H1 (cell line): ENCODE results near the gene TBC1D3B. TPM values are rescaled to one million over a fixed set of nuclear protein-coding genes. Genes with fewer than 3 reads are reported as not detected.

ENCODE experiments used
- CTCF ChIA-PET: fragments of 300-600 bp; sonication (Branson Sonifier 250); formaldehyde crosslinking; loops from one replicate; lab custom pipeline; 2021; ENCODE audit not compliant: partially characterized antibody; lab: Charles Lee
- POLR2A ChIA-PET: fragments of 300-600 bp; sonication (Branson Sonifier 250); formaldehyde crosslinking; loops from one replicate; lab custom pipeline; 2021; ENCODE audit warnings: inconsistent platforms; ENCODE audit not compliant: partially characterized antibody; lab: Charles Lee
- DNase-seq, 2 experiments: peaks; one replicate each; pipeline versions ENCODE4 v3.0.0 to v3.0.0-alpha.2; 2010 to 2022; ENCODE audit warnings: low spot score in 2 of 2, low read depth in 1 of 2, mixed read lengths in 1 of 2
- FAIRE-seq: peaks from 2 replicates; lab custom pipeline; 2011; peaks lifted over from hg19 to GRCh38; lab: Jason Lieb, UNC
- H2AFZ ChIP-seq: 2 replicates; pipeline ENCODE4 v1.8.1; 2012; ENCODE audit warnings: low read length, inconsistent platforms
- H2AK5ac ChIP-seq: 2 replicates; pipeline ENCODE4 v1.6.1; 2013; ENCODE audit warnings: low read depth, low read length
- H2BK120ac ChIP-seq: replicated peaks from 2 replicates; pipeline ENCODE3; 2013; ENCODE audit warnings: low read depth, low read length, inconsistent platforms
- H2BK12ac ChIP-seq: 2 replicates; pipeline ENCODE4 v1.6.1; 2013; ENCODE audit warnings: low read depth, low read length
- H2BK15ac ChIP-seq: 2 replicates; pipeline ENCODE4 v1.6.1; 2013; ENCODE audit warnings: low read length
- H2BK20ac ChIP-seq: 2 replicates; pipeline ENCODE4 v1.6.1; 2013; ENCODE audit warnings: low read length
- H2BK5ac ChIP-seq: 2 replicates; pipeline ENCODE4 v1.6.1; 2013; ENCODE audit warnings: low read depth, low read length
- H3K14ac ChIP-seq: 2 replicates; pipeline ENCODE4 v1.6.1; 2013; ENCODE audit warnings: inconsistent platforms; ENCODE audit not compliant: insufficient read length
- H3K18ac ChIP-seq: 2 replicates; pipeline ENCODE4 v1.6.1; 2013; ENCODE audit warnings: low read length; ENCODE audit errors: extremely low read depth
- H3K23ac ChIP-seq: 2 replicates; pipeline ENCODE4 v1.6.1; 2013; ENCODE audit warnings: inconsistent platforms; ENCODE audit not compliant: insufficient read length
- H3K23me2 ChIP-seq: 2 replicates; pipeline ENCODE4 v1.6.1; 2013; ENCODE audit warnings: low read depth, low read length
- H3K27ac ChIP-seq: 2 replicates; pipeline ENCODE4 v1.6.1; 2011; ENCODE audit warnings: low read depth, low read length, inconsistent platforms
- H3K27me3 ChIP-seq, 4 experiments: replicated peaks in 1 of 4; 1 replicate in 1 of 4; 2 replicates in 3 of 4; pipeline versions ENCODE4 v1.6.1 to v1.8.1; 2011 to 2013; ENCODE audit warnings: low read length in 3 of 4, mild to moderate bottlenecking in 3 of 4, inconsistent platforms in 2 of 4, mixed read lengths in 2 of 4, moderate library complexity in 1 of 4; ENCODE audit not compliant: control insufficient read depth in 3 of 4, insufficient read depth in 3 of 4; ENCODE audit errors: extremely low read depth in 1 of 4
- H3K36me3 ChIP-seq, 4 experiments: 2 replicates each; pipeline versions ENCODE4 v1.6.1 to v1.8.1; 2011 to 2013; ENCODE audit warnings: mild to moderate bottlenecking in 4 of 4, low read length in 3 of 4, moderate library complexity in 2 of 4, control low read depth in 1 of 4, inconsistent platforms in 1 of 4; ENCODE audit not compliant: insufficient read depth in 4 of 4, control insufficient read depth in 2 of 4
- H3K4ac ChIP-seq: replicated peaks from 2 replicates; pipeline ENCODE3; 2013; ENCODE audit warnings: low read length, low read depth, mixed read lengths, inconsistent platforms; ENCODE audit not compliant: insufficient read length
- H3K4me1 ChIP-seq, 4 experiments: replicated peaks in 1 of 4; 1 replicate in 1 of 4; 2 replicates in 3 of 4; pipeline versions ENCODE4 v1.6.1 to v1.8.1; 2011 to 2013; ENCODE audit warnings: low read length in 3 of 4, inconsistent platforms in 2 of 4, mixed read lengths in 1 of 4; ENCODE audit not compliant: insufficient read depth in 4 of 4, control insufficient read depth in 3 of 4
- H3K4me2 ChIP-seq, 2 experiments: 2 replicates each; pipeline versions ENCODE4 v1.6.1 to v1.8.1; 2011 to 2013; ENCODE audit warnings: low read depth in 2 of 2, low read length in 2 of 2, control low read depth in 1 of 2, inconsistent platforms in 1 of 2, mild to moderate bottlenecking in 1 of 2; ENCODE audit not compliant: insufficient read depth in 1 of 2
- H3K4me3 ChIP-seq, 4 experiments: fragments of 200-600, 300-600 bp in 1 of 4; sonication (generic), shearing (Covaris generic), sonication (Bioruptor Twin) in 1 of 4; 2 replicates each; pipeline versions ENCODE4 v1.5.1 to v1.8.1; 2011 to 2016; ENCODE audit warnings: low read length in 4 of 4, low read depth in 3 of 4, control low read depth in 2 of 4, inconsistent platforms in 2 of 4, mild to moderate bottlenecking in 2 of 4, mixed read lengths in 1 of 4, moderate library complexity in 1 of 4; ENCODE audit not compliant: insufficient read depth in 2 of 4; ENCODE audit errors: extremely low read depth in 1 of 4
- H3K56ac ChIP-seq: replicated peaks from 2 replicates; pipeline ENCODE3; 2013; ENCODE audit warnings: low read depth, mild to moderate bottlenecking, mixed read lengths, low read length, inconsistent platforms; ENCODE audit not compliant: insufficient read length
- H3K79me1 ChIP-seq: 2 replicates; pipeline ENCODE4 v1.6.1; 2013; ENCODE audit warnings: low read depth, low read length, control low read depth
- H3K79me2 ChIP-seq, 2 experiments: 2 replicates each; pipeline versions ENCODE4 v1.6.1 to v1.8.1; 2012 to 2013; ENCODE audit warnings: low read length in 2 of 2, mild to moderate bottlenecking in 2 of 2, inconsistent platforms in 1 of 2; ENCODE audit not compliant: insufficient read depth in 2 of 2, control insufficient read depth in 1 of 2
- H3K9ac ChIP-seq, 4 experiments: replicated peaks in 1 of 4; 1 replicate in 1 of 4; 2 replicates in 3 of 4; pipeline versions ENCODE4 v1.6.1 to v1.8.1; 2011 to 2013; ENCODE audit warnings: low read depth in 3 of 4, low read length in 3 of 4, control low read depth in 2 of 4, mild to moderate bottlenecking in 2 of 4, moderate library complexity in 2 of 4, inconsistent platforms in 1 of 4; ENCODE audit errors: extremely low read depth in 1 of 4
- H3K9me3 ChIP-seq, 2 experiments: 2 replicates each; pipeline versions ENCODE4 v1.6.1 to v1.8.1; 2012 to 2013; ENCODE audit warnings: mild to moderate bottlenecking in 2 of 2, moderate library complexity in 2 of 2, control low read depth in 1 of 2, inconsistent platforms in 1 of 2, low read depth in 1 of 2, low read length in 1 of 2, mixed read lengths in 1 of 2; ENCODE audit not compliant: insufficient read depth in 2 of 2
- H4K20me1 ChIP-seq, 2 experiments: replicated peaks in 1 of 2; 2 replicates each; pipeline versions ENCODE3 to v1.8.1; 2011 to 2013; ENCODE audit warnings: inconsistent platforms in 2 of 2, low read length in 2 of 2, mild to moderate bottlenecking in 1 of 2; ENCODE audit not compliant: insufficient read depth in 2 of 2, control insufficient read depth in 1 of 2
- H4K5ac ChIP-seq: 2 replicates; pipeline ENCODE4 v1.6.1; 2013; ENCODE audit warnings: low read length, low read depth, mixed read lengths, inconsistent platforms; ENCODE audit not compliant: insufficient read length
- H4K8ac ChIP-seq: 2 replicates; pipeline ENCODE4 v1.8.0; 2013; ENCODE audit warnings: mild to moderate bottlenecking, moderate library complexity, low read length, inconsistent platforms; ENCODE audit not compliant: insufficient read depth; ENCODE audit errors: extremely low read depth
- H4K91ac ChIP-seq: replicated peaks from 2 replicates; pipeline ENCODE3; 2013; ENCODE audit warnings: low read length, mixed read lengths, inconsistent platforms; ENCODE audit not compliant: insufficient read length
- BACH1 ChIP-seq: IDR thresholded peaks from 2 replicates; pipeline ENCODE4 v1.6.1; 2012; ENCODE audit warnings: low read length, improper control_type of control experiment
- CEBPB ChIP-seq: IDR thresholded peaks from 2 replicates; pipeline ENCODE4 v1.6.1; 2012; ENCODE audit warnings: low read depth, low read length
- GTF2F1 ChIP-seq: IDR thresholded peaks from 2 replicates; pipeline ENCODE4 v1.6.1; 2012; ENCODE audit warnings: low read depth, low read length, improper control_type of control experiment, borderline replicate concordance
- JUN ChIP-seq: IDR thresholded peaks from 2 replicates; pipeline ENCODE4 v1.6.1; 2011; ENCODE audit warnings: low read depth, mild to moderate bottlenecking, improper control_type of control experiment, low read length
- RAD21 ChIP-seq, 2 experiments: IDR thresholded peaks in 1 of 2; conservative IDR thresholded peaks in 1 of 2; 2 replicates each; pipeline ENCODE4 v1.6.1; 2011; ENCODE audit warnings: low read depth in 2 of 2, low read length in 2 of 2, improper control_type of control experiment in 1 of 2, inconsistent platforms in 1 of 2, mild to moderate bottlenecking in 1 of 2, moderate library complexity in 1 of 2
- RXRA ChIP-seq: IDR thresholded peaks from 2 replicates; pipeline ENCODE4 v1.6.1; 2011; ENCODE audit warnings: low read depth, mild to moderate bottlenecking, low read length, moderate library complexity; ENCODE audit not compliant: insufficient read depth
- SP2 ChIP-seq: IDR thresholded peaks from 2 replicates; pipeline ENCODE4 v1.6.1; 2012; ENCODE audit warnings: mild to moderate bottlenecking, low read length, inconsistent platforms
- SP4 ChIP-seq: IDR thresholded peaks from 2 replicates; pipeline ENCODE4 v1.6.1; 2012; ENCODE audit warnings: low read length, inconsistent platforms
- SRF ChIP-seq: IDR thresholded peaks from 2 replicates; pipeline ENCODE4 v1.6.1; 2011; ENCODE audit warnings: mild to moderate bottlenecking, low read depth, low read length, moderate library complexity
- TBP ChIP-seq: IDR thresholded peaks from 2 replicates; pipeline ENCODE4 v1.6.1; 2011; ENCODE audit warnings: low read depth, low read length, improper control_type of control experiment
- TEAD4 ChIP-seq: IDR thresholded peaks from 2 replicates; pipeline ENCODE4 v1.6.1; 2012; ENCODE audit warnings: low read depth, low read length, inconsistent platforms, mixed read lengths
- YY1 ChIP-seq: IDR thresholded peaks from 2 replicates; pipeline ENCODE4 v1.6.1; 2011; ENCODE audit warnings: low read depth, mild to moderate bottlenecking, low read length
- WGBS, 2 experiments: shearing (Covaris generic) in 1 of 2; methylation state at CpG; one replicate each; pipeline versions ENCODE4 v1.1.6 to v1.1.7; 2013 to 2015; ENCODE audit warnings: low lambda C conversion rate in 2 of 2, mixed read lengths in 2 of 2, inconsistent platforms in 1 of 2, low coverage in 1 of 2, missing lambda C conversion rate in 1 of 2; ENCODE audit not compliant: insufficient replicate concordance in 2 of 2, insufficient coverage in 1 of 2, insufficient read length in 1 of 2; ENCODE audit errors: extremely low coverage in 1 of 2, missing lambda C conversion rate in 1 of 2; 5-methylcytosine and 5-hydroxymethylcytosine counted together
- polyA plus RNA-seq, 7 experiments: library from polyadenylated mRNA; depleted of rRNA in 3 of 7; stranded (reverse) in 5 of 7; unstranded in 2 of 7; fragments of >200 nt in 5 of 7; fragments of 200-250 nt in 2 of 7; gene quantifications; 1 replicate in 5 of 7; 2 replicates in 1 of 7; 4 replicates in 1 of 7; pipeline versions ENCODE4 v1.2.1 to v1.2.3, GENCODE V29; 2011 to 2013; ENCODE audit warnings: missing spikeins in 2 of 7, mixed read lengths in 2 of 7
- total RNA-seq: library from RNA; stranded (reverse); fragmentation: NEBNext Ultra II Directional; extraction: Animal tissue kit (Norgen Biotek cat#: 25700); gene quantifications from 2 replicates; pipeline ENCODE4 v1.2.1, GENCODE V29; 2021
- TF ChIP-seq, protein P1 (sequence below): IDR thresholded peaks from 2 replicates; pipeline ENCODE4 v1.6.1; 2012; ENCODE audit warnings: inconsistent platforms

TBC1D3B gene
- total and polyA plus RNA-seq, 2 of the 8 experiments (the other 6 are each of a cell fraction or from before 2014, with no cell fraction given): 0.54 to 6.2 TPM

DNA sequence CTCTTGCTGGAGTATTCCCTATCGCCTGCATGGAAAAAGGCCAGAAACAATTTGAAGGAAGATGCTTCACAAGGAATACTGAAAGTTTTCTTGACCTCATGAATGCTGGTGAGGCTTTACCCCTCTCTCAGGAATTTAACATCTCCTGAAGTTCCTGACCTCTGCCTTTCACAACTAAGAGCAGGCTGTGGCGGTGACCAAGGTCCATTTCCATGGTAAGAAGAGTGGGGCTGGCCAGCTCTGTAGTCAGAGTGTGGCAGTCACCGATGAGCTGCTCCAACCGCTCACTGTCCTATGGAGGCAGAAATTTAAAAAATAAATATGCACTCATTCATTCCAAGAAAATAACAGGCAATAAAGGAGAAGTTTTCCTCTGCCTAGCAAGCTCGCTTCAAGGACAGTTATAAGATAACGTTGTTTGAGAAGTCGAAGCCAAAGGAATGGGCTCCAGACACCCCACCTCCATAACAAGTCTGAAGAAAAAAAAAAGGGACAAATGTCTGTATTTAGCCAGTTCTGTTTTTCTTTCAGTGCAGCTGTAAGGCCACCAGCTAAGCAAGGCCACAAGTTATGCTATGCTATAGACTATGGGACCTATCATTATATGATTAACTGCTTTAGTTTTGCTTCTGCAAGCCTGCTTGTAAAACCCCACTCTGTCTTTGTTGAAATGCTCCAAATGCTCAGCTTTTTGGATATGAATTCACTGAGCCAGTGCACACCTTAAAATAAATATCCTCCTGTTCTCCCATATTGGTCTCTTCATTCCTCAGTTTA, 28.5 kb upstream of the TBC1D3B start:
- H2AFZ ChIP-seq: no peak overlapping the region
- peak in 1 of 2 experiments; percentile 23 for DNase-seq
- TF ChIP-seq CEBPB: no peak
- TF ChIP-seq JUN: no peak
- TF ChIP-seq TBP: no peak
- no peak for TF ChIP-seq SP4
- no peak for TF ChIP-seq RXRA
- TF ChIP-seq YY1: no peak
- no peak for TF ChIP-seq RAD21 (IDR thresholded peaks at IDR 0.05 in 1 of 2, conservative IDR thresholded peaks at IDR 0.05 in 1 of 2; ENCODE audit: low read depth in 2 of 2, low read length in 2 of 2)
- TF ChIP-seq, protein P1, sequence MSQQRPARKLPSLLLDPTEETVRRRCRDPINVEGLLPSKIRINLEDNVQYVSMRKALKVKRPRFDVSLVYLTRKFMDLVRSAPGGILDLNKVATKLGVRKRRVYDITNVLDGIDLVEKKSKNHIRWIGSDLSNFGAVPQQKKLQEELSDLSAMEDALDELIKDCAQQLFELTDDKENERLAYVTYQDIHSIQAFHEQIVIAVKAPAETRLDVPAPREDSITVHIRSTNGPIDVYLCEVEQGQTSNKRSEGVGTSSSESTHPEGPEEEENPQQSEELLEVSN: no peak
- TF ChIP-seq GTF2F1: no peak
- no peak for TF ChIP-seq SP2
- no peak for TF ChIP-seq BACH1
- no peak for TF ChIP-seq SRF
- TF ChIP-seq TEAD4: no peak

More for the DNA sequence above, 28.5 kb upstream of the TBC1D3B start:
- Histone ChIP-seq H2BK120ac (no peak overlapping the region), H3K14ac (no peak overlapping the region), H3K9me3 (no peaks in the 10 kb centered on the region), H3K18ac (no peak overlapping the region), H4K5ac (no peak overlapping the region), H3K79me1 (no peaks in the 10 kb centered on the region), H4K8ac (no peak overlapping the region), H2BK20ac (no peak overlapping the region), H2BK5ac (no peak overlapping the region), H3K23ac (no peak overlapping the region), H3K27me3 (no peaks in the 10 kb centered on the region), H2BK15ac (no peak overlapping the region), H3K36me3 (no peaks in the 10 kb centered on the region), H3K79me2 (no peaks in the 10 kb centered on the region), H2AK5ac (no peak overlapping the region), H3K56ac (no peak overlapping the region), H4K20me1 (no peaks in the 10 kb centered on the region), H3K4me1 (peaks cover 0 to 5% (median 0%) of the 10 kb centered on the region in 4 experiments; a peak in 1 of 7 replicates), H3K9ac (no peak overlapping the region), H4K91ac (no peak overlapping the region), H3K4me2 (no peak overlapping the region), H3K4me3 (no peak overlapping the region), H3K23me2 (no peaks in the 10 kb centered on the region), H3K27ac (no peak overlapping the region), H2BK12ac (no peak overlapping the region), H3K4ac (no peak overlapping the region)
- ChIA-PET CTCF (interaction anchor here (1.0 kb wide), 2 partner anchors 236 to 278 kb away, joined by 3 read pairs; no protein-coding TSS in a partner anchor), POLR2A (no interaction called here)
- no peak for FAIRE-seq
- WGBS, 2 experiments: 90% methylated on average over 7 of the region's 7 CpGs; no CpG with 5 or more reads in 1 of the 2 experiments
